Uterus (tissue), 4 donors: Measurements from ENCODE around the gene APOM. TPM values are rescaled to one million over a fixed set of nuclear protein-coding genes. Genes with fewer than 3 reads are reported as not detected.
A peak's percentile ranks its signal among the peaks of the same experiment; 100 is the strongest.

ENCODE experiments used
- DNase-seq, 2 donors: peaks; one replicate each; pipeline ENCODE4 v3.0.0-alpha.2; 2019 to 2020
- H3K27ac ChIP-seq, 2 donors: fragments of 200-600 bp; sonication (generic); 1 replicate in 1 of 2; 2 replicates in 1 of 2; pipeline ENCODE4 v1.5.1; 2016 to 2018
- H3K27me3 ChIP-seq, 2 donors: fragments of 200-600 bp; sonication (generic); one replicate each; pipeline ENCODE4 v1.5.1; 2018 to 2019; ENCODE audit warnings: control low read depth in 1 of 2
- H3K36me3 ChIP-seq, 2 donors: fragments of 200-600 bp; sonication (generic); one replicate each; pipeline ENCODE4 v1.5.1; 2019; ENCODE audit warnings: control low read depth in 1 of 2
- H3K4me1 ChIP-seq, 2 donors: fragments of 200-600 bp; sonication (generic); one replicate each; pipeline ENCODE4 v1.5.1; 2018 to 2019; ENCODE audit warnings: control low read depth in 1 of 2
- H3K4me3 ChIP-seq, 2 donors: fragments of 200-600 bp; sonication (generic); 1 replicate in 1 of 2; 2 replicates in 1 of 2; pipeline ENCODE4 v1.5.1; 2018 to 2019; ENCODE audit warnings: mild to moderate bottlenecking in 1 of 2
- H3K9me3 ChIP-seq, 2 donors: fragments of 200-600 bp; sonication (generic); one replicate each; pipeline ENCODE4 v1.5.1; 2019; ENCODE audit warnings: control low read depth in 1 of 2
- POLR2A ChIP-seq, 2 donors: fragments of 450-650 bp; IDR thresholded peaks; one replicate each; pipeline ENCODE4 v1.6.1; 2016; ENCODE audit warnings: antibody characterized with exemption in 2 of 2, mild to moderate bottlenecking in 1 of 2, moderate library complexity in 1 of 2
- intact Hi-C: fragments of 100-400 bp; cut with DNase I; formaldehyde crosslinking; loops from one replicate; pipeline ENCODE4 v1.15.1; 2023; ENCODE audit warnings: low total_unique reads
- total RNA-seq, 4 donors: library from RNA; depleted of rRNA in 3 of 4; stranded (reverse); fragments of >200 nt in 3 of 4; gene quantifications; one replicate each; pipeline versions ENCODE4 v1.1.0 to v1.2.4, GENCODE V29; 2014 to 2023
- TF ChIP-seq, protein P1 (sequence below), 4 experiments: fragments of 200-600 bp in 2 of 4; fragments of 450-650 bp in 2 of 4; sonication (generic) in 2 of 4; IDR thresholded peaks; one replicate each; pipeline ENCODE4 v1.5.1; 2016 to 2019; ENCODE audit warnings: antibody characterized with exemption in 4 of 4, mild to moderate bottlenecking in 2 of 4, moderate library complexity in 1 of 4
- donor health status: DM: yes; HTN: yes; CAD: no.

APOM gene
- total RNA-seq, 4 donors from 2014 or later = 1.9 to 2.9 (median 2.6) TPM; not detected in 1

DNA sequence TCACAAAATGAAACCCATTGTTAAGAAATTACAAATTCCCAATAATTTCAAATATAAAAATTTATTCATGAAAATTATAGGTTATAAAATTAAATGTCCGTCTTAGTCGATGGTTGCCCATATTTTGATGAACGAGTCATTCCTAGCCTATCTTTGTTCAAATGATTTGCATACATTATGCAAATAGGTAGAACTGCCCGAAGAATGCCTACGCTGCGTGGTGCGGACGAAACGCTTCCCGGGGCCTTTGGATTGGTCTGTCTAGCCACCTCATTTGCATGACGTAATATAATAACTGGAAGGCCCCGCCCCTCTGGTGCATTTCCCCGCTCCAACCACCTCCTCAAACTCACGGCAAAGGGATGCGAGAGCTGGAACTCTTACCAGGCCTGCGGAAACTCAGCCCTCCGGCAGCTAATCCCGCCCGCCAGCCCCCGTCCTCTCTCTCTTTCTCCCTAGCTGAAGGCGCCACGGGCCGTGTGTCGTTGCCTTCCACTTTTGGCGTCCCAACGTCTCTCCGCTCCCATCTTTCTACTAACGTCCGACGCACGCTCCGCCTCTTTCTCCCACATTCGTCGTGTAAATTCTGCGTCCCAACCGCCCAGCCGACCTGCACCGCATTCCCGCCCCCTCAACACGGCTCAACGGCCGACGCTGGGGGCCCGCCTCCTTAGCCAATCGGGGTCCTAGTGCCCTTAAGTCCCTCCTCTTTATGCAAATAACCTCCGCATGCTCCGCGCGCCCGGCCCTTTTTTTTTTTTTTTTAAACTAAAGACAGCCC lies 35.7 kb upstream of the APOM start:
- intact Hi-C loops = no loop called here
- peak overlapping the region; percentile 54 to 68 for H3K4me3 ChIP-seq
- H3K27ac ChIP-seq = peak overlapping the region; percentile 93 to 98
- peak; percentile 97 to 99 for DNase-seq
- TF ChIP-seq, protein P1, sequence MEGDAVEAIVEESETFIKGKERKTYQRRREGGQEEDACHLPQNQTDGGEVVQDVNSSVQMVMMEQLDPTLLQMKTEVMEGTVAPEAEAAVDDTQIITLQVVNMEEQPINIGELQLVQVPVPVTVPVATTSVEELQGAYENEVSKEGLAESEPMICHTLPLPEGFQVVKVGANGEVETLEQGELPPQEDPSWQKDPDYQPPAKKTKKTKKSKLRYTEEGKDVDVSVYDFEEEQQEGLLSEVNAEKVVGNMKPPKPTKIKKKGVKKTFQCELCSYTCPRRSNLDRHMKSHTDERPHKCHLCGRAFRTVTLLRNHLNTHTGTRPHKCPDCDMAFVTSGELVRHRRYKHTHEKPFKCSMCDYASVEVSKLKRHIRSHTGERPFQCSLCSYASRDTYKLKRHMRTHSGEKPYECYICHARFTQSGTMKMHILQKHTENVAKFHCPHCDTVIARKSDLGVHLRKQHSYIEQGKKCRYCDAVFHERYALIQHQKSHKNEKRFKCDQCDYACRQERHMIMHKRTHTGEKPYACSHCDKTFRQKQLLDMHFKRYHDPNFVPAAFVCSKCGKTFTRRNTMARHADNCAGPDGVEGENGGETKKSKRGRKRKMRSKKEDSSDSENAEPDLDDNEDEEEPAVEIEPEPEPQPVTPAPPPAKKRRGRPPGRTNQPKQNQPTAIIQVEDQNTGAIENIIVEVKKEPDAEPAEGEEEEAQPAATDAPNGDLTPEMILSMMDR (IDR thresholded peaks at IDR 0.05) = peak in 1 of 4 experiments; percentile 29
- TF ChIP-seq POLR2A (IDR thresholded peaks at IDR 0.05) = peak; percentile 90 to 97
- no peaks in the 10 kb centered on the region for H3K36me3 ChIP-seq
- H3K27me3 ChIP-seq = no peaks in the 10 kb centered on the region
- H3K9me3 ChIP-seq = no peaks in the 10 kb centered on the region
- H3K4me1 ChIP-seq = peaks cover 0 to 8% of the 10 kb centered on the region in 2 donors

DNA sequence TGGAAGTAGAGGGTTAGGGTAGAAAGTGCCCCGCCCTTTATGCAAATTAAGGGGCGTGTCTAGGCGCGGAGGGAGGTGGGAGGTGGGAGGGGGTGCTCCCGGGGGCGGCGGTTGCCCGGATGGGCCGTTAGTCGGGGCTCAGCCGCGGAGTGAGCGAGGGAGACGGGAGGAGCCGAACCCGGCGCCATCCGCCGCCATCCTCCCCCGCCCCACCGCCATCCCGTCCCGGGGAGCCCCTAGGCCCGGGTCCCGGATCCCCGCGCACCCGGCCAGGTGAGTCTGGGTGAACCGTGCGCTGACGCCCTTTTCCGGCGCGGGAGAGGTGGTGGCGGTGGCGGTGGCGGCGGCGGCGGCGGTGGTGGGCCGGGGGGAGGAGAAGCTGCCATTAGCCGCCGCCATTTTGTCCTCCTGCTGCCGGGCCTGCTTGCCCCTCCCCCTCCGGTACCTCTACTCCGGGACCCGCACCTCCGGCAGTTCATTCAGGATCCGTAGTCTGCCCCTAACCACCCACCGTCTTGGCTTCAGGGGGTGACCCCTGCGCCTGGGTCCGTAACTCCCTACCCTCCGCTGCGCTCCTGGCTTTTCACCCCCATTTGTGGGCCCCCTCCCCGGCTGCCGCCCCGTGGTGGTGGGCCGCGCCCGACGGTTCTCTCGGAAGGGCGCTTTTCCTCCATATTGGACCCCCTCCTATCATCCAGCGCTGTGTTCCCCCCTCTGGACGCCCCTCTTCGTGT lies 34.9 kb upstream of the APOM start, which contains the start of gene PRRC2A:
Gene PRRC2A, plus strand, starts transcription at position 130 of the 734 bp plus-strand sequence. CDS start 2,075 bp downstream, outside the sequence.
- Histone ChIP-seq H3K27me3 (no peaks in the 10 kb centered on the region), H3K4me1 (peaks cover 0 to 8% of the 10 kb centered on the region in 2 donors), H3K36me3 (no peaks in the 10 kb centered on the region), H3K9me3 (no peaks in the 10 kb centered on the region), H3K27ac (peak within 1 kb of the TSS; percentile 93 to 98), H3K4me3 (peak within 1 kb of the TSS; percentile 54 to 68)
- TF ChIP-seq, protein P1 (IDR thresholded peaks at IDR 0.05) = no peak
- peak; percentile 26 to 62 for TF ChIP-seq POLR2A (IDR thresholded peaks at IDR 0.05)
- DNase-seq = peak in 1 of 2 donors; percentile 83
- intact Hi-C loops = no loop called here

DNA sequence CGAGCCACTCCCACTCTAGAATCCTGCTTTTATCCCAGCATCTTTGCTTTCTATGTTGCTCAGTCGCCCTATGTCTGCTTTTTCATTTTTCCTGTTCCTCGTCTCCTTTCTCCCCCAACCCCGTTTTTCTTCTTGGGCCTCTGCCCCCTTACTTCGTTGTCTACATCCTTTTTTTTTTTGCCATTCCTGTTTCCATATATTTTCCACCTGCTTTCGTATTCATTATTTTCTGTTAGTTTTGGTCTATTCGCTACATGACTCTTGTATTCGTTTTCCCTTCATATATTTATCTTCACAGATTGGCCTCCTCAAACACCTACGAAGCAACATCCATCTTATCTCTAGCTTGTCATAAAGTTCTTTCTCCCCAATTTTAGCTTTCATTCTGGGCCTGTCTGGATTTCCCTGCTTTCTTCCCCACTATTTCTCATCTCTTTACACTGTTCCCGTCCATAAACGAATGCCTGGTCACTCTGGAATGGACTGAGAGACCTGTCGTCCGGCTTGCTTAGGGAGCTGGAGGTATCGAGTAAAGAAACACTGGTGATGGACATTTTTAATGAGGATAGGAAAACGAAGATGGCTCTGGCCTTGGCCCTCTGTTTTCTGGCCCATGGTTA lies 34.3 kb upstream of the APOM start:
- H3K36me3 ChIP-seq = no peaks in the 10 kb centered on the region
- H3K4me3 ChIP-seq = peak overlapping the region; percentile 54 to 68
- TF ChIP-seq POLR2A (IDR thresholded peaks at IDR 0.05) = no peak
- H3K9me3 ChIP-seq = no peaks in the 10 kb centered on the region
- H3K4me1 ChIP-seq = peaks cover 0 to 8% of the 10 kb centered on the region in 2 donors
- intact Hi-C loops = no loop called here
- peak overlapping the region; percentile 93 to 98 for H3K27ac ChIP-seq
- no peaks in the 10 kb centered on the region for H3K27me3 ChIP-seq
- DNase-seq = no peak

DNA sequence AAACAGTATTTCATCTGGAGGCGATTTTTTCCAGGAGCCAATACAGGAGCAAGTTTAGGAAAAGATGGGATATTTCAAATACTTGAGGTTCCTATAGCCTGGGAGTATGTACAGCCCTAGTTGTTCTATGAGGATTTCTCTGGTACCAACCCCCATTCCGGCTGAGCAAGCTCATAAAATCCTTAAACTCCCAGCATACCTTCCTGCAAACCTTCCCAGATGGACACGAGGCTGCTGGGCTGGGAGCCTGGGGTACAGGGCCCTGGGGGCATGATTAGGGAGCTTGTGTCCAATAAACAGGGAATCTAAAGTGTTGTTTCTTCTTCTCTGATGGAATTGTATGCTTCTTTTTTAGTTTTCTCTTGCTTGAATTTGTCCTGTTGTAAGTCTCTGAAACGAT lies 33.7 kb upstream of the APOM start:
- no peak for DNase-seq
- Histone ChIP-seq H3K4me1 (peaks cover 0 to 8% of the 10 kb centered on the region in 2 donors), H3K36me3 (no peaks in the 10 kb centered on the region), H3K9me3 (no peaks in the 10 kb centered on the region), H3K27ac (peak overlapping the region; percentile 93 to 98), H3K4me3 (peak overlapping the region; percentile 54 to 68), H3K27me3 (no peaks in the 10 kb centered on the region)
- no peak for TF ChIP-seq POLR2A (IDR thresholded peaks at IDR 0.05)
- TF ChIP-seq, protein P1 (IDR thresholded peaks at IDR 0.05) = no peak
- intact Hi-C loops = no loop called here

DNA sequence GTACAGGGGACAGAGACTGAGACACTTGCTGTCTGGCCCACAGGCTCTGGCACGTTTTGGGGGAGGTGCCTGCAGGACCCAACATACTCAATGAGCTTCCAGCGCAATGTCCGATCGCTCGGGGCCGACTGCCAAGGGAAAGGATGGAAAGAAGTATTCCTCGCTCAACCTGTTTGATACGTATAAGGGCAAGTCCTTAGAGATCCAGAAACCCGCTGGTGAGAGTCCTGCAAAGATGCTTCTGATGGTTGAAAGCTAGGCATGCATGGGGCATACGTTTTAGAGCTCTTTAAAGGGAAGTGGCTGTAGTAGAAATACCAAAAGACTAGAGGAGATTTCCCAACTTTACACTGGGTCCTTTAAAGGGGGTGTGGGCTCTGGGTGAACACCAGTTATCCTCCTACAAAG lies 33.0 kb upstream of the APOM start:
- no peak for DNase-seq
- Histone ChIP-seq H3K4me1 (peaks cover 0 to 8% of the 10 kb centered on the region in 2 donors), H3K27ac (peak overlapping the region in 1 of 2 donors; percentile 98), H3K36me3 (no peaks in the 10 kb centered on the region), H3K9me3 (no peaks in the 10 kb centered on the region), H3K27me3 (no peaks in the 10 kb centered on the region), H3K4me3 (no peak overlapping the region)
- no peak for TF ChIP-seq POLR2A (IDR thresholded peaks at IDR 0.05)
- TF ChIP-seq, protein P1 (IDR thresholded peaks at IDR 0.05) = no peak
- intact Hi-C loops = no loop called here
